A549 (cell line): ENCODE results near the gene PCNX4. TPM values are rescaled to one million over a fixed set of nuclear protein-coding genes. Genes with fewer than 3 reads are reported as not detected.

Experiments
- ATAC-seq, 2 experiments: fragments of 200-7000 bp in 1 of 2; fragments of >200 bp in 1 of 2; cut with Nextera tagmentation in 1 of 2; cut with Tn5 transposase in 1 of 2; 3 replicates each; pipeline versions ENCODE4 v1.8.0 to v1.9.1; 2018 to 2020; ENCODE audit warnings: mild to moderate bottlenecking in 1 of 2, moderate library complexity in 1 of 2
- CTCF ChIA-PET: fragments of 300-600 bp; sonication (Branson Sonifier 250); formaldehyde crosslinking; extraction: SDS; loops from one replicate; lab custom pipeline; 2021; ENCODE audit warnings: antibody characterized with exemption, inconsistent platforms; lab: Yijun Ruan, JAX
- POLR2A ChIA-PET: fragments of 350-600 bp; formaldehyde crosslinking; extraction: SDS; loops from one replicate; lab custom pipeline; 2021; ENCODE audit warnings: antibody characterized with exemption, inconsistent platforms; lab: Yijun Ruan, JAX
- DNase-seq, 2 experiments: peaks; one replicate each; pipeline versions ENCODE4 v3.0.0 to v3.0.0-alpha.2; 2011 to 2016; ENCODE audit warnings: low read depth in 1 of 2, low spot score in 1 of 2
- FAIRE-seq: peaks from 2 replicates; lab custom pipeline; 2011; peaks lifted over from hg19 to GRCh38; lab: Jason Lieb, UNC
- H3K27ac ChIP-seq, 2 experiments: fragments of >200 bp; sonication (Bioruptor Twin); formaldehyde crosslinking; 3 replicates each; pipeline ENCODE4 v1.5.1; 2016 to 2017
- H3K4me1 ChIP-seq: fragments of >200 bp; sonication (Bioruptor Twin); formaldehyde crosslinking; 3 replicates; pipeline ENCODE4 v1.6.1; 2016
- H3K4me2 ChIP-seq: fragments of >200 bp; sonication (Bioruptor Twin); formaldehyde crosslinking; 3 replicates; pipeline ENCODE4 v1.6.1; 2016
- H3K4me3 ChIP-seq: fragments of >200 bp; sonication (Bioruptor Twin); formaldehyde crosslinking; 3 replicates; pipeline ENCODE4 v1.5.1; 2016
- H3K9me3 ChIP-seq: fragments of >200 bp; sonication (Bioruptor Twin); formaldehyde crosslinking; 3 replicates; pipeline ENCODE4 v1.6.1; 2016
- ATOH8 ChIP-seq: fragments of 250-450 bp; sonication (Bioruptor Pico); IDR thresholded peaks from 2 replicates; pipeline ENCODE4 v1.5.0; 2020; ENCODE audit warnings: low read depth, mild to moderate bottlenecking, moderate library complexity
- BCL3 ChIP-seq: fragments of >200 bp; sonication (Bioruptor Twin); formaldehyde crosslinking; IDR thresholded peaks from 3 replicates; pipeline ENCODE4 v1.6.1; 2016
- BHLHE40 ChIP-seq: IDR thresholded peaks from 2 replicates; pipeline ENCODE4 v1.6.1; 2012; ENCODE audit warnings: low read depth, low read length, inconsistent platforms
- CEBPB ChIP-seq, 2 experiments: fragments of >200 bp in 1 of 2; sonication (Bioruptor Twin) in 1 of 2; formaldehyde crosslinking in 1 of 2; IDR thresholded peaks; 2 replicates each; pipeline ENCODE4 v1.6.1; 2012 to 2016
- EHF ChIP-seq: fragments of 250-450 bp; sonication (Bioruptor Pico); IDR thresholded peaks from 2 replicates; pipeline ENCODE4 v1.5.0; 2020; ENCODE audit warnings: mild to moderate bottlenecking
- EHMT2 ChIP-seq: fragments of 200-600 bp; sonication (generic); IDR thresholded peaks from 2 replicates; pipeline ENCODE4 v1.6.1; 2016; ENCODE audit warnings: antibody characterized with exemption, low read depth, mild to moderate bottlenecking, moderate library complexity
- FOSB ChIP-seq: fragments of 250-450 bp; sonication (Bioruptor Pico); IDR thresholded peaks from 2 replicates; pipeline ENCODE4 v1.5.0; 2020; ENCODE audit warnings: mild to moderate bottlenecking, moderate library complexity
- FOXS1 ChIP-seq: fragments of 250-450 bp; sonication (Bioruptor Pico); IDR thresholded peaks from 2 replicates; pipeline ENCODE4 v1.5.0; 2020; ENCODE audit warnings: mild to moderate bottlenecking, moderate library complexity
- HDAC2 ChIP-seq: fragments of 200-600 bp; sonication (generic); IDR thresholded peaks from 2 replicates; pipeline ENCODE4 v1.6.1; 2016
- JUNB ChIP-seq: fragments of >200 bp; sonication (Bioruptor Twin); formaldehyde crosslinking; IDR thresholded peaks from 2 replicates; pipeline ENCODE4 v1.6.1; 2016
- KDM5A ChIP-seq: fragments of 200-600 bp; sonication (generic); IDR thresholded peaks from 2 replicates; pipeline ENCODE4 v1.6.1; 2016; ENCODE audit warnings: antibody characterized with exemption, mild to moderate bottlenecking
- MAZ ChIP-seq: fragments of 150-350 bp; IDR thresholded peaks from 2 replicates; pipeline ENCODE4 v1.6.1; 2014; ENCODE audit warnings: antibody characterized with exemption, low read depth, low read length, borderline replicate concordance
- MYC ChIP-seq: IDR thresholded peaks from 2 replicates; pipeline ENCODE4 v1.6.1; 2012; ENCODE audit warnings: mild to moderate bottlenecking, inconsistent platforms, low read length, improper control_type of control experiment, borderline replicate concordance
- NFE2L2 ChIP-seq: fragments of 150-350 bp; conservative IDR thresholded peaks from 2 replicates; pipeline ENCODE4 v1.6.1; 2014; ENCODE audit warnings: low read length
- NR3C1 ChIP-seq: fragments of >200 bp; sonication (Bioruptor Twin); formaldehyde crosslinking; IDR thresholded peaks from 3 replicates; pipeline ENCODE4 v1.6.1; 2017
- POLR2A ChIP-seq: IDR thresholded peaks from 2 replicates; pipeline ENCODE4 v1.6.1; 2012; ENCODE audit warnings: mild to moderate bottlenecking, low read length
- POLR2AphosphoS2 ChIP-seq: conservative IDR thresholded peaks from 2 replicates; pipeline ENCODE4 v1.6.1; 2012; ENCODE audit warnings: low read length, improper control_type of control experiment, inconsistent platforms
- REST ChIP-seq: fragments of 200-600 bp; sonication (generic); IDR thresholded peaks from 2 replicates; pipeline ENCODE4 v1.6.1; 2016; ENCODE audit warnings: antibody characterized with exemption, mild to moderate bottlenecking, moderate library complexity
- RNF2 ChIP-seq: fragments of 200-600 bp; sonication (generic); IDR thresholded peaks from 2 replicates; pipeline ENCODE4 v1.6.1; 2016; ENCODE audit warnings: low read depth, mild to moderate bottlenecking, antibody characterized with exemption, moderate library complexity, borderline replicate concordance
- SMC3 ChIP-seq: fragments of >200 bp; sonication (Bioruptor Twin); formaldehyde crosslinking; IDR thresholded peaks from 3 replicates; pipeline ENCODE4 v1.6.1; 2018; ENCODE audit warnings: inconsistent platforms
- TP53 ChIP-seq: fragments of 250-450 bp; sonication (Bioruptor Pico); IDR thresholded peaks from 2 replicates; pipeline ENCODE4 v1.5.0; 2021; ENCODE audit warnings: mild to moderate bottlenecking, moderate library complexity
- WGBS: methylation state at CpG from one replicate; pipeline ENCODE4 v1.1.6; 2017; ENCODE audit errors: missing lambda C conversion rate; 5-methylcytosine and 5-hydroxymethylcytosine counted together
- polyA plus RNA-seq, 4 experiments: library from polyadenylated mRNA; depleted of rRNA in 3 of 4; stranded (reverse); fragments of >200 nt; fragmentation: RNase III in 1 of 4; extraction: RNeasy Plus Mini Kit Qiagen cat#74134 plus additional on column Dnase treatment in 1 of 4; gene quantifications; 2 replicates in 3 of 4; 3 replicates in 1 of 4; pipeline ENCODE4 v1.2.3, GENCODE V29; 2011 to 2017
- TF ChIP-seq, protein P1 (sequence below): IDR thresholded peaks from 2 replicates; pipeline ENCODE4 v1.6.1; 2012; ENCODE audit warnings: low read depth, borderline replicate concordance

Gene PCNX4
- polyA plus RNA-seq, 2 of the 4 experiments (the other 2 are of a cell fraction) = 24.2 to 51.0 TPM

DNA sequence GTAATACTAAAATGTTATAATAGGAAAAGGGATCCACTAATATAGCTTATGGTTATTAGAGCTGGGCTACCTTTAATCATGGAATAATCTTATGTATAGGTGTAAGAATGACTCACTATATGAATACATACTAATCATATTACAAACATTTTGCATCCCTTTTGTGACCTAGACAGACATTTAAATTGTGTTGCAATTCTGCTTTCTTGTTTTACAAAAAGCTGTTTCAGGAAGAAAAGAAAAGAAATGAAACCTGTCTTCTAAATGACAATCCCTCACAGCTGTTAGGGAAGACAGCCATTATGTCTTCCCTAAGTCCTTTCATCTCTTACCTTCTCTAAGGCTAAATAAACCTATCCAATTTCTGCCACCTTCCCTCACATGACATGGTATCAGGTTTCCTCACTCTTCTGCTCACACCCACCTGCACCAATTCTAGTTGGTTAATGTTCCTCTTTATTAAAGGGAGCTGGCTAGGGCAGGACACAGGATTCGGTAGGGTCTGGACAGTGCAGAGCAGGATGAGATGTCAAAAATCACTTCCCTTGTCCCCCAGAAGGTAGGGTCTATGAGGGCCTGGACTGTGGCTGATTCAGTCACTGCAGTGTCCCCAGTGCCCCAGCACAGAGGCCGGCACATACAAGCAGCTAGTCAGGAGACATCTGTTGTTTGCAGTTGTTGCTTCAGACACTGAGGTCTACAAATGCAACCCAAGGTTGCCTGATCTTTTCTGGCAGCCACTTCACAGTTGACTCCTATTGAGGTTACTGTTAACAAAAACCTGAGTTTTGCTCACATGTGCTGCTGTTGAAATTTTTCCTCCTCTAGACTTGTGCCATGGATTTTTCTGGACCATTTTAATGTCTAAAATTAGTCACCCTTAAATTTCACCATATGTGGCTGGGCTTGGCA, 69.7 kb downstream of the PCNX4 start:
- H3K4me2 ChIP-seq = no peak overlapping the region
- no peak overlapping the region for H3K27ac ChIP-seq
- H3K4me3 ChIP-seq = no peak overlapping the region
- no peak for TF ChIP-seq FOSB (CRISPR knock-in tag)
- TF ChIP-seq EHF = no peak
- no peak for TF ChIP-seq REST
- TF ChIP-seq BHLHE40 = no peak
- TF ChIP-seq BCL3 = no peak
- no peak for TF ChIP-seq NFE2L2
- FAIRE-seq (no peak), DNase-seq (no peak), ATAC-seq (no peak)
- ChIA-PET CTCF (interaction anchor here (1.0 to 1.9 kb wide), 4 partner anchors 7 to 196 kb away, joined by 3 to 6 read pairs (median 4); no protein-coding TSS in a partner anchor), POLR2A (interaction anchor here (1.8 kb wide), 1 partner anchor 69 kb away, joined by 4 read pairs; the partner anchor contains the start of gene PCNX4)
- WGBS = 95% methylated on average over 2 of the region's 2 CpGs
- peaks cover 17% of the 10 kb centered on the region; the same call in 2 of the 3 replicates for H3K4me1 ChIP-seq
- no peaks in the 10 kb centered on the region for H3K9me3 ChIP-seq

- no peaks in the 10 kb centered on the region for H3K9me3 ChIP-seq
- no peak for ATAC-seq
- 85% methylated on average over 6 of the region's 6 CpGs for WGBS
Measured at GRCh38 chr14:60163693-60164092, 72.0 kb downstream of the PCNX4 start.

More at GRCh38 chr14:60163693-60164092, 72.0 kb downstream of the PCNX4 start:
- DNase-seq (no peak), FAIRE-seq (no peak)
- peaks cover 17% of the 10 kb centered on the region; the same call in 2 of the 3 replicates for H3K4me1 ChIP-seq
- ChIA-PET POLR2A (interaction anchor here (2.2 to 2.4 kb wide), 2 partner anchors 71 to 198 kb away, joined by 13 to 15 read pairs; partner anchors contain the start of gene PCNX4), CTCF (interaction anchor here (0.6 to 2.6 kb wide), 9 partner anchors 10 to 542 kb away, joined by 3 to 44 read pairs (median 5); no protein-coding TSS in a partner anchor)
- TF ChIP-seq RNF2 (no peak), SMC3 (no peak), NR3C1 (no peak), KDM5A (no peak), ATOH8 (CRISPR knock-in tag) (no peak), CEBPB (IDR thresholded peaks at IDR 0.05) (no peak), JUNB (no peak), EHMT2 (no peak), FOXS1 (CRISPR knock-in tag) (no peak), HDAC2 (no peak), BHLHE40 (no peak), POLR2AphosphoS2 (no peak), POLR2A (no peak), TP53 (CRISPR knock-in tag) (no peak), MAZ (no peak), BCL3 (no peak), MYC (no peak)
- TF ChIP-seq, protein P1, sequence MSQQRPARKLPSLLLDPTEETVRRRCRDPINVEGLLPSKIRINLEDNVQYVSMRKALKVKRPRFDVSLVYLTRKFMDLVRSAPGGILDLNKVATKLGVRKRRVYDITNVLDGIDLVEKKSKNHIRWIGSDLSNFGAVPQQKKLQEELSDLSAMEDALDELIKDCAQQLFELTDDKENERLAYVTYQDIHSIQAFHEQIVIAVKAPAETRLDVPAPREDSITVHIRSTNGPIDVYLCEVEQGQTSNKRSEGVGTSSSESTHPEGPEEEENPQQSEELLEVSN = no peak
- peak overlapping the region; percentile 83; the same call in 1 of the 3 replicates for H3K4me3 ChIP-seq
- no peak overlapping the region for H3K27ac ChIP-seq
- H3K4me2 ChIP-seq = peak overlapping the region; percentile 70
